ENCODE measurements around the gene RAB14.

- TF ChIP-seq TEAD4 (CRISPR knock-in tag; IDR thresholded peaks at IDR 0.05), result no peak
- TF ChIP-seq CTCF (IDR thresholded peaks at IDR 0.05), result no peak
- TF ChIP-seq ZNF512 (CRISPR knock-in tag; IDR thresholded peaks at IDR 0.05; ENCODE audit: borderline replicate concordance), result no peak
- TF ChIP-seq CREB1 (CRISPR knock-in tag; IDR thresholded peaks at IDR 0.05), result no peak
- no peak for TF ChIP-seq MAX (CRISPR knock-in tag; IDR thresholded peaks at IDR 0.05)
- TF ChIP-seq ZNF232 (CRISPR knock-in tag; IDR thresholded peaks at IDR 0.05), result no peak
- no peak for TF ChIP-seq ETV6 (CRISPR knock-in tag; IDR thresholded peaks at IDR 0.05)
- TF ChIP-seq CREM (CRISPR knock-in tag; IDR thresholded peaks at IDR 0.05), result no peak
Measured at GRCh38 chr9:121160025-121160424, 41.6 kb downstream of the RAB14 start.
